ENCODE data around the gene SAPCD2. TPM values are rescaled to one million over a fixed set of nuclear protein-coding genes. Genes with fewer than 3 reads are reported as not detected.
A peak's percentile ranks its signal among the peaks of the same experiment; 100 is the strongest.

The SAPCD2 gene
- total and polyA plus RNA-seq, 9 of the 15 experiments (the other 6 are each of a cell fraction or from before 2014, with no cell fraction given): 3.4 to 91.8 (median 18.8) TPM

DNA sequence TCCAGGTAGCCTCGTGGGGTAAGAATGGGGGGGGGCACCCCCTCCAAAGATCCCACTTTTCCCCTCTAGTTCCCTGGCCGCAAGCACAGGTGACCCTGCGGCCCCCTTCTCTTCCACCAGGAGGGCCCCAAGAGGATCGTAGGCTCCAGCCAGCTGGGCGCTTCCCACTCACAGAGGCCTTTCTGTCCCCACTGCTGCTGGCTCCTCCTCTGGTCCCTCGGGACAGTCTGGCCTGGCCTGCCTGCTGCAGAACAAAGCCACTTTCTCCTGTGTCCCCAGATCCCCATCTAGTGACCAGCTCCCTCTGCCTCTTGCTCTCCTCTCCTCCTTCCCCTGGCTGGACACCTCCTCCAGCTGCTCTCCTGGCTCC lies 534 bp upstream of the SAPCD2 start (continued):
- no peak for TF ChIP-seq E2F3 (CRISPR knock-in tag; IDR thresholded peaks at IDR 0.05)
- no peak for TF ChIP-seq YBX1 (IDR thresholded peaks at IDR 0.05)
- no peak for TF ChIP-seq BRCA1 (IDR thresholded peaks at IDR 0.05)
- 0 out of 2 replicates have a peak, but pooled peaks have one; percentile 26 for TF ChIP-seq BRCA1 (CRISPR knock-in tag; IDR thresholded peaks at IDR 0.05)
- no peak for TF ChIP-seq GTF2F1 (IDR thresholded peaks at IDR 0.05; ENCODE audit: low read depth, low read length)
- no peak for TF ChIP-seq KLF1 (tag; IDR thresholded peaks at IDR 0.05)
- TF ChIP-seq CREB1 (IDR thresholded peaks at IDR 0.05): no peak
- TF ChIP-seq CREB1 (CRISPR knock-in tag; IDR thresholded peaks at IDR 0.05): peak; percentile 62
- no peak for TF ChIP-seq YY1 (IDR thresholded peaks at IDR 0.05; ENCODE audit: borderline replicate concordance in 1 of 3, control insufficient read depth in 1 of 3, extremely low read depth in 1 of 3, insufficient read depth in 3 of 3, insufficient read length in 1 of 3, insufficient replicate concordance in 2 of 3, low read depth in 1 of 3, low read length in 2 of 3)
- TF ChIP-seq HDAC1 (IDR thresholded peaks at IDR 0.05): 0 out of 4 replicates have a peak, but pooled peaks of 1 of the 2 experiments have one; percentile 8
- 0 out of 2 replicates have a peak, but pooled peaks have one; percentile 26 for TF ChIP-seq SMARCE1 (IDR thresholded peaks at IDR 0.05)
- TF ChIP-seq, protein P1, sequence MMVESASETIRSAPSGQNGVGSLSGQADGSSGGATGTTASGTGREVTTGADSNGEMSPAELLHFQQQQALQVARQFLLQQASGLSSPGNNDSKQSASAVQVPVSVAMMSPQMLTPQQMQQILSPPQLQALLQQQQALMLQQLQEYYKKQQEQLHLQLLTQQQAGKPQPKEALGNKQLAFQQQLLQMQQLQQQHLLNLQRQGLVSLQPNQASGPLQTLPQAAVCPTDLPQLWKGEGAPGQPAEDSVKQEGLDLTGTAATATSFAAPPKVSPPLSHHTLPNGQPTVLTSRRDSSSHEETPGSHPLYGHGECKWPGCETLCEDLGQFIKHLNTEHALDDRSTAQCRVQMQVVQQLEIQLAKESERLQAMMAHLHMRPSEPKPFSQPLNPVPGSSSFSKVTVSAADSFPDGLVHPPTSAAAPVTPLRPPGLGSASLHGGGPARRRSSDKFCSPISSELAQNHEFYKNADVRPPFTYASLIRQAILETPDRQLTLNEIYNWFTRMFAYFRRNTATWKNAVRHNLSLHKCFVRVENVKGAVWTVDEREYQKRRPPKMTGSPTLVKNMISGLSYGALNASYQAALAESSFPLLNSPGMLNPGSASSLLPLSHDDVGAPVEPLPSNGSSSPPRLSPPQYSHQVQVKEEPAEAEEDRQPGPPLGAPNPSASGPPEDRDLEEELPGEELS (CRISPR knock-in tag; IDR thresholded peaks at IDR 0.05; ENCODE audit: borderline replicate concordance): no peak
- TF ChIP-seq MCM2 (IDR thresholded peaks at IDR 0.05; ENCODE audit: low read depth): no peak
- TF ChIP-seq KLF10 (CRISPR knock-in tag; IDR thresholded peaks at IDR 0.05): no peak
- TF ChIP-seq, protein P2, sequence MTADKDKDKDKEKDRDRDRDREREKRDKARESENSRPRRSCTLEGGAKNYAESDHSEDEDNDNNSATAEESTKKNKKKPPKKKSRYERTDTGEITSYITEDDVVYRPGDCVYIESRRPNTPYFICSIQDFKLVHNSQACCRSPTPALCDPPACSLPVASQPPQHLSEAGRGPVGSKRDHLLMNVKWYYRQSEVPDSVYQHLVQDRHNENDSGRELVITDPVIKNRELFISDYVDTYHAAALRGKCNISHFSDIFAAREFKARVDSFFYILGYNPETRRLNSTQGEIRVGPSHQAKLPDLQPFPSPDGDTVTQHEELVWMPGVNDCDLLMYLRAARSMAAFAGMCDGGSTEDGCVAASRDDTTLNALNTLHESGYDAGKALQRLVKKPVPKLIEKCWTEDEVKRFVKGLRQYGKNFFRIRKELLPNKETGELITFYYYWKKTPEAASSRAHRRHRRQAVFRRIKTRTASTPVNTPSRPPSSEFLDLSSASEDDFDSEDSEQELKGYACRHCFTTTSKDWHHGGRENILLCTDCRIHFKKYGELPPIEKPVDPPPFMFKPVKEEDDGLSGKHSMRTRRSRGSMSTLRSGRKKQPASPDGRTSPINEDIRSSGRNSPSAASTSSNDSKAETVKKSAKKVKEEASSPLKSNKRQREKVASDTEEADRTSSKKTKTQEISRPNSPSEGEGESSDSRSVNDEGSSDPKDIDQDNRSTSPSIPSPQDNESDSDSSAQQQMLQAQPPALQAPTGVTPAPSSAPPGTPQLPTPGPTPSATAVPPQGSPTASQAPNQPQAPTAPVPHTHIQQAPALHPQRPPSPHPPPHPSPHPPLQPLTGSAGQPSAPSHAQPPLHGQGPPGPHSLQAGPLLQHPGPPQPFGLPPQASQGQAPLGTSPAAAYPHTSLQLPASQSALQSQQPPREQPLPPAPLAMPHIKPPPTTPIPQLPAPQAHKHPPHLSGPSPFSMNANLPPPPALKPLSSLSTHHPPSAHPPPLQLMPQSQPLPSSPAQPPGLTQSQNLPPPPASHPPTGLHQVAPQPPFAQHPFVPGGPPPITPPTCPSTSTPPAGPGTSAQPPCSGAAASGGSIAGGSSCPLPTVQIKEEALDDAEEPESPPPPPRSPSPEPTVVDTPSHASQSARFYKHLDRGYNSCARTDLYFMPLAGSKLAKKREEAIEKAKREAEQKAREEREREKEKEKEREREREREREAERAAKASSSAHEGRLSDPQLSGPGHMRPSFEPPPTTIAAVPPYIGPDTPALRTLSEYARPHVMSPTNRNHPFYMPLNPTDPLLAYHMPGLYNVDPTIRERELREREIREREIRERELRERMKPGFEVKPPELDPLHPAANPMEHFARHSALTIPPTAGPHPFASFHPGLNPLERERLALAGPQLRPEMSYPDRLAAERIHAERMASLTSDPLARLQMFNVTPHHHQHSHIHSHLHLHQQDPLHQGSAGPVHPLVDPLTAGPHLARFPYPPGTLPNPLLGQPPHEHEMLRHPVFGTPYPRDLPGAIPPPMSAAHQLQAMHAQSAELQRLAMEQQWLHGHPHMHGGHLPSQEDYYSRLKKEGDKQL (CRISPR knock-in tag; IDR thresholded peaks at IDR 0.05; ENCODE audit: borderline replicate concordance): 0 out of 2 replicates have a peak, but pooled peaks have one; percentile 58
- peak; percentile 53; the same call in 1 of the 2 replicates for TF ChIP-seq EP400 (IDR thresholded peaks at IDR 0.05)
- TF ChIP-seq SIX5 (IDR thresholded peaks at IDR 0.05; ENCODE audit: borderline replicate concordance in 1 of 2, insufficient read depth in 1 of 2, low read depth in 1 of 2, low read length in 2 of 2): no peak
- TF ChIP-seq GABPB1 (CRISPR knock-in tag; IDR thresholded peaks at IDR 0.05): peak; percentile 58; the same call in 1 of the 2 replicates
- TF ChIP-seq OTX1 (CRISPR knock-in tag; IDR thresholded peaks at IDR 0.05): no peak
- TF ChIP-seq PHB (CRISPR knock-in tag; IDR thresholded peaks at IDR 0.05): no peak
- no peak for TF ChIP-seq CAMTA2 (CRISPR knock-in tag; conservative IDR thresholded peaks at IDR 0.05)

Data from K562 (cell line).